Natural killer cell treated with Interleukin-12 subunit alpha and Interleukin-12 subunit beta and Interleukin-15 and Interleukin-18, amount 100 ng/mL, for 72 hours (primary cell): ENCODE measurements around the gene POU5F1. TPM values are rescaled to one million over a fixed set of nuclear protein-coding genes. Genes with fewer than 3 reads are reported as not detected.
"Not testable (repeated sequence)": the region's sequence is repeated elsewhere in the genome, so short reads cannot be mapped to it uniquely, and the experiment has no call there.

ENCODE experiments used
- ATAC-seq, 2 donors: fragments of 150-1000 bp; cut with Tn5 transposase in 1 of 2; sonication (Bioruptor Pico), chemical (Tn5 transposase) in 1 of 2; 2 replicates each; pipeline ENCODE4 v1.10.0; 2021
- DNase-seq: peaks from one replicate; pipeline ENCODE4 v3.0.0; 2022; ENCODE audit warnings: low spot score
- H3K27ac Mint-ChIP-seq, 2 donors: 1 replicate in 1 of 2; 2 replicates in 1 of 2; pipeline ENCODE4 v1.8.0; 2022; ENCODE audit warnings: mixed read lengths in 2 of 2, mild to moderate bottlenecking in 1 of 2, moderate library complexity in 1 of 2
- H3K27me3 Mint-ChIP-seq, 2 donors: 1 replicate in 1 of 2; 2 replicates in 1 of 2; pipeline ENCODE4 v1.8.0; 2022; ENCODE audit warnings: mixed read lengths in 2 of 2
- H3K36me3 Mint-ChIP-seq: one replicate; pipeline ENCODE4 v1.8.0; 2022; ENCODE audit warnings: mixed read lengths
- H3K4me1 Mint-ChIP-seq, 2 donors: 1 replicate in 1 of 2; 2 replicates in 1 of 2; pipeline ENCODE4 v1.8.0; 2022; ENCODE audit warnings: low read depth in 2 of 2, mixed read lengths in 2 of 2, mild to moderate bottlenecking in 1 of 2
- H3K4me3 Mint-ChIP-seq: one replicate; pipeline ENCODE4 v1.8.0; 2022; ENCODE audit warnings: mixed read lengths
- H3K9me3 Mint-ChIP-seq: 2 replicates; pipeline ENCODE4 v1.8.0; 2022; ENCODE audit warnings: mixed read lengths
- total RNA-seq, 2 donors: library from RNA; stranded (reverse); gene quantifications; one replicate each; pipeline ENCODE4 v1.2.3, GENCODE V29; 2022

Gene POU5F1
- total RNA-seq, 2 donors from 2014 or later: 0.21 TPM; not detected in 1

GRCh38 chr6:31169123-31169857 is 1.2 kb downstream of the POU5F1 start:
- Mint-ChIP-seq H3K9me3 (no peaks in the 10 kb centered on the region), H3K4me3 (no peak overlapping the region), H3K27ac (no peak overlapping the region), H3K27me3 (no peaks in the 10 kb centered on the region), H3K36me3 (no peaks in the 10 kb centered on the region), H3K4me1 (no peaks in the 10 kb centered on the region)
- DNase-seq (no peak), ATAC-seq (no peak)

DNA sequence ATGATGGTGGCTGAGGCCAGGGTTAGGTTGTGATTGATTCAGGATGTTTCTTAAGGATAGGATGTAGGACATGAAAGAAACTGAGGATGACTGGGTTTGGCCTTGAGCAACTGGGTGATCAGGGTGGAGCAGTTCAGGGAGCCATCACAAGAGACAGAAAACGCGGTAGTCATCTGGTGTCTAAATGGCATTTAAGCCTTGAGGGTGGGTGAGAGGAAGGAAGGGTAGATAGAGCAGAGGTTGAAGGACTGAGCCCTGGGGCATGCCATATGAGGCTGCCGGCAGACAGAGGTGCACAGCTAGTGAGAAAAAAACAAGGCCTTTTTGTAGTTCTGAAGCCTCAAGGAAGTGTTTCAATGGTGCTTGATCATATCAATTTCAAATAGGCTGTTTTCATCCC is 1.9 kb downstream of the POU5F1 start:
- H3K4me1 Mint-ChIP-seq: no peaks in the 10 kb centered on the region
- H3K27me3 Mint-ChIP-seq: no peaks in the 10 kb centered on the region
- no peak overlapping the region for H3K4me3 Mint-ChIP-seq
- DNase-seq (no peak), ATAC-seq (no peak)
- H3K9me3 Mint-ChIP-seq: no peaks in the 10 kb centered on the region
- peaks cover under 1% of the 10 kb centered on the region for H3K36me3 Mint-ChIP-seq
- no peak overlapping the region for H3K27ac Mint-ChIP-seq

- peaks cover 9% of the 10 kb centered on the region for H3K36me3 Mint-ChIP-seq
- ATAC-seq (no peak), DNase-seq (no peak)
- H3K9me3 Mint-ChIP-seq: no peaks in the 10 kb centered on the region
- no peaks in the 10 kb centered on the region for H3K27me3 Mint-ChIP-seq
- peaks cover 0 to 2% of the 10 kb centered on the region in 2 donors for H3K4me1 Mint-ChIP-seq
- no peak overlapping the region for H3K4me3 Mint-ChIP-seq
- peak overlapping the region in 1 of 2 donors; percentile 19 for H3K27ac Mint-ChIP-seq
Measured at GRCh38 chr6:31165986-31166385, 4.5 kb downstream of the POU5F1 start.

DNA sequence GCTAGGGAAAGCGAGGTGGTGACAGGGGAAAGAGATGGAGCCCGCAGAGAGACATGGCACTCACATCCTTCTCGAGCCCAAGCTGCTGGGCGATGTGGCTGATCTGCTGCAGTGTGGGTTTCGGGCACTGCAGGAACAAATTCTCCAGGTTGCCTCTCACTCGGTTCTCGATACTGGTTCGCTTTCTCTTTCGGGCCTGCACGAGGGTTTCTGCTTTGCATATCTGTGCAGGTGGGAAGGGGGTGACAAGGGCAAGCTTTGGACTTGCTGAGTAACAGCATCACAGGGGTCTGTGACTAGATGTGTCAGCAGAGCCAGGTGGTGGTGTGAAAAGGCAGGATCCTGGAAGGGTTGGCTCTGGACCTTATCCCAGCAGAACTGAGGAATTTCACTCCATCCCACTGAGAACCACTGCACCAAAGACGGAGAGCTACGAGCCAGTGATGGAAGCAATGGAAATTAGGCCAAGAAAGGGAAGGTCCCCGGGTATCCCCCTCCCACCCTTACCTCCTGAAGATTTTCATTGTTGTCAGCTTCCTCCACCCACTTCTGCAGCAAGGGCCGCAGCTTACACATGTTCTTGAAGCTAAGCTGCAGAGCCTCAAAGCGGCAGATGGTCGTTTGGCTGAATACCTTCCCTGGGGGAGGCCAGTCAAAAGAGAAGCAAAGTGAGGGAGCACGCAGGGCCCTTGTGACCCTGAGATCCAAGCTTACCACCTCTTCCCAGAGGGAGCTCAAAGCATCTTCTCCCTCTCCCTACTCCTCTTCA is 5.2 kb downstream of the POU5F1 start:
- H3K9me3 Mint-ChIP-seq, ATAC-seq, H3K36me3 Mint-ChIP-seq, H3K27ac Mint-ChIP-seq, H3K4me3 Mint-ChIP-seq, DNase-seq, H3K4me1 Mint-ChIP-seq, H3K27me3 Mint-ChIP-seq: not testable (repeated sequence)

- not testable (repeated sequence) for H3K4me3 Mint-ChIP-seq, H3K4me1 Mint-ChIP-seq, H3K27me3 Mint-ChIP-seq, H3K27ac Mint-ChIP-seq, H3K36me3 Mint-ChIP-seq, DNase-seq, H3K9me3 Mint-ChIP-seq, ATAC-seq
Measured at GRCh38 chr6:31164475-31165063, 5.9 kb downstream of the POU5F1 start.

GRCh38 chr6:31163922-31164321 is 6.6 kb downstream of the POU5F1 start:
- ATAC-seq (no peak), DNase-seq (no peak)
- no peak overlapping the region for H3K27ac Mint-ChIP-seq
- H3K27me3 Mint-ChIP-seq: no peaks in the 10 kb centered on the region
- H3K9me3 Mint-ChIP-seq: no peaks in the 10 kb centered on the region
- no peak overlapping the region for H3K4me3 Mint-ChIP-seq
- peaks cover 9% of the 10 kb centered on the region for H3K36me3 Mint-ChIP-seq
- peaks cover 0 to 7% of the 10 kb centered on the region in 2 donors for H3K4me1 Mint-ChIP-seq

GRCh38 chr6:31162463-31163165 is 7.9 kb downstream of the POU5F1 start:
- H3K27ac Mint-ChIP-seq: no peak overlapping the region
- peaks cover 5 to 20% of the 10 kb centered on the region in 2 donors for H3K4me1 Mint-ChIP-seq
- H3K4me3 Mint-ChIP-seq: no peak overlapping the region
- DNase-seq (no peak), ATAC-seq (no peak)
- H3K36me3 Mint-ChIP-seq: peaks cover 9% of the 10 kb centered on the region
- no peaks in the 10 kb centered on the region for H3K9me3 Mint-ChIP-seq
- no peaks in the 10 kb centered on the region for H3K27me3 Mint-ChIP-seq

DNA sequence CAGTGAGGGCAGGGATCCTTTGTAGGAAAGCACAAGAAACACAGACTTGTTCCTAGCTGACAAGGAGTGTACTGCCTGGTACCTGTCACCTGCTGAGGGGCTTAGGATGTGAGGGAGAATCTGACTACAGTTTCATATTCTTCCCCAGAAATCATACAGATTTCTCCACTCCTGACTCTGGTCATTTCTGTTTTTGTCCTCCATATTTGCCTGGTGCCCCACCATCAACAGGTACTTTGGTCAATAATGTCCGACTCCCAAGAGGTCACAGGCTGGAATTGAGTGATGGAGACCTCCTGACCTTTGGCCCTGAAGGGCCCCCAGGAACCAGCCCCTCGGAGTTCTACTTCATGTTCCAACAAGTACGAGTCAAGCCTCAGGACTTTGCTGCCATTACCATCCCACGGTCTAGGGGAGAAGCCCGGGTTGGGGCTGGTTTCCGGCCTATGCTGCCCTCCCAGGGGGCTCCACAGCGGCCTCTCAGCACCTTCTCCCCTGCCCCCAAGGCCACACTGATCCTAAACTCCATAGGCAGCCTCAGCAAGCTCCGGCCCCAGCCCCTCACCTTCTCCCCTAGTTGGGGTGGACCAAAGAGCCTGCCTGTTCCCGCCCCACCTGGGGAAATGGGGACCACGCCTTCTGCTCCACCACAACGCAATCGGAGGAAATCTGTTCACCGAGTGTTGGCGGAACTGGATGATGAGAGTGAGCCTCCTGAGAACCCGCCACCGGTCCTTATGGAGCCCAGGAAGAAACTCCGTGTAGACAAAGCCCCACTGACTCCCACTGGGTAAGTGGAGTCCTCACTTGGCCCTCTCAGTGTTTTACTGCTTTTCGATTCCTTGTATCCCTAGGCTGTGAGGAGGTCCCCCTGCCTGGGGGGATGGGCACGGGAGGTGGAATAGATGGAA is 9.0 kb downstream of the POU5F1 start:
- DNase-seq: no peak
- peak overlapping the region; percentile 22 for H3K4me3 Mint-ChIP-seq
- no peak for ATAC-seq
- H3K9me3 Mint-ChIP-seq: no peaks in the 10 kb centered on the region
- H3K36me3 Mint-ChIP-seq: peaks cover 9% of the 10 kb centered on the region
- H3K27ac Mint-ChIP-seq: peak overlapping the region in 1 of 2 donors; percentile 41
- no peaks in the 10 kb centered on the region for H3K27me3 Mint-ChIP-seq
- peaks cover 11 to 26% of the 10 kb centered on the region in 2 donors for H3K4me1 Mint-ChIP-seq

- Mint-ChIP-seq H3K4me1 (peaks cover 11 to 26% of the 10 kb centered on the region in 2 donors), H3K9me3 (no peaks in the 10 kb centered on the region), H3K36me3 (peaks cover 9% of the 10 kb centered on the region), H3K27me3 (no peaks in the 10 kb centered on the region), H3K27ac (peak overlapping the region; percentile 39 to 91), H3K4me3 (peak overlapping the region; percentile 84)
- DNase-seq: no peak
- ATAC-seq: peak in 1 of 2 donors; percentile 29
Measured at GRCh38 chr6:31158863-31159855, 11.3 kb downstream of the POU5F1 start.

GRCh38 chr6:31158140-31158862 is 12.2 kb downstream of the POU5F1 start, which contains the start of gene TCF19:
Gene TCF19, plus strand, starts transcription at chr6:31158589. Its CDS starts 881 bp downstream, at chr6:31159470.
- Mint-ChIP-seq H3K27ac (peak within 1 kb of the TSS; percentile 39 to 91), H3K4me1 (peaks cover 11 to 26% of the 10 kb centered on the region in 2 donors), H3K27me3 (no peaks in the 10 kb centered on the region), H3K36me3 (peaks cover 5% of the 10 kb centered on the region), H3K9me3 (no peaks in the 10 kb centered on the region), H3K4me3 (peak within 1 kb of the TSS; percentile 84)
- ATAC-seq: peak; percentile 95 to 97
- peak; percentile 99 for DNase-seq

GRCh38 chr6:31157513-31158139 is 12.9 kb downstream of the POU5F1 start, which contains the start of gene CCHCR1:
Gene CCHCR1, minus strand, starts transcription at chr6:31157802. Its CDS starts 202 bp downstream, at chr6:31157600.
- ATAC-seq (peak in 1 of 2 donors; percentile 11), DNase-seq (no peak)
- no peaks in the 10 kb centered on the region for H3K27me3 Mint-ChIP-seq
- H3K27ac Mint-ChIP-seq: peak within 1 kb of the TSS; percentile 39 to 91
- H3K4me1 Mint-ChIP-seq: peaks cover 11 to 26% of the 10 kb centered on the region in 2 donors
- H3K36me3 Mint-ChIP-seq: no peaks in the 10 kb centered on the region
- H3K9me3 Mint-ChIP-seq: no peaks in the 10 kb centered on the region
- H3K4me3 Mint-ChIP-seq: peak within 1 kb of the TSS; percentile 84
